Activated CD8-positive, alpha-beta memory T cell treated with anti-CD3 and anti-CD28 coated beads, Interleukin-2, amount 50 U/mL, for 24 hours (primary cell): ENCODE results near the gene DCTN5.
A peak's percentile ranks its signal among the peaks of the same experiment; 100 is the strongest.

Source experiments
- DNase-seq: peaks from one replicate; pipeline ENCODE4 v3.0.0-alpha.2; 2020; ENCODE audit errors: extremely low read depth

The DCTN5 gene

DNA sequence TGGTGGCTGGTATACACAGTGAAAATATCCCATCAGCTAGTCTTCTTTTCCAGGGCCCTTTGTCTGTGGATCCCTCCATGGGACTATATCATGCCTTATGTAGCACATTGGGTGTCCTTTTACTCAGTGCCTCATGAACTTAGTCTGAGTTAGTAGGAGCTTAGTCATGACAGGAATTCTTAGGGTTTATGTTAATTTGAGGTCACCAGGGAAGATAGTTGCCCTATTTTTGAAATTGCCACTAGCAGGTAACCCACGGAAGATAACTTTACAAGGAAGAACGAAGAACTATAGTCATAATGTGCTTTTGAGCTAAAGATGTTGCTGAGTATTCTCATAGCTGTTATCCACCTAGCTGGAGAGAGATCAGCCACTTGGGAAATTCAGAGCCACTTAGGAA lies 22.7 kb downstream of the DCTN5 start:
- DNase-seq, result no peak

DNA sequence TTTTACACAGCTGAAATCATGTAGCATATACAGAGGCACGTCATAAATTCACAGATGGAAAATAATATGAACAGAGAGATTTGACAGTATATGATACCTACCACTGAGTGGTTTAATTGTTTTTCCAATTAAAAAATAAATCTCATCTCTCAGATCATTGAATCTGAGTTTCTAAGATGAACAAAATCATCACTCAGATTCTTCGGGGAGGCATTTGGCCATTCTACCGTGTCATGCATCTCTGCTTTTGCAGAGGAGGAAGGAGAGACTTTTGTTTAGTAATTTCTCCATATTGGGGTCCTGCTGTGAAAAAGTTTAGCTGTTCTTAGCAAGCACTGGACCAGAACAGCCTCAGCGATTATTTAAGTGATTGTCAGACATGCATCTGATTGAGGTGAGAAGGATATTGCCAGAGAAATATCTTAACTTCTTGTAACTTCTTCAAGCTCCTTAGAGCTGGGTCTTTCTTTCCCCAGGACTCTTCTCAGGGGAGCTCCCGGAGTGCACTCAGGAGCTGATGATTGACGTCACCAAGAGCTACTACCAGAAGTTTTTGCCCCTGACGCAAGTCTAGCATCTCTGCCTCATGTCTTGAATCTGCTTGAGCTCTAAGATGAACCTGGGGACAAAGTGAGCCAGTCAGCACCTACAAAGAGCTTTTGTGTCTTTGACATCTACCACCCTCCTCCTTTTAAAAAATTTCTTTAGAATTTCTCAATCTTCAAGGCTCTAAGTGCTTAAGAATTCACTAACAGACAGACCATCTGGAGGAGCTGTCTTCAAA lies 25.5 kb downstream of the DCTN5 start:
- no peak for DNase-seq

DNA sequence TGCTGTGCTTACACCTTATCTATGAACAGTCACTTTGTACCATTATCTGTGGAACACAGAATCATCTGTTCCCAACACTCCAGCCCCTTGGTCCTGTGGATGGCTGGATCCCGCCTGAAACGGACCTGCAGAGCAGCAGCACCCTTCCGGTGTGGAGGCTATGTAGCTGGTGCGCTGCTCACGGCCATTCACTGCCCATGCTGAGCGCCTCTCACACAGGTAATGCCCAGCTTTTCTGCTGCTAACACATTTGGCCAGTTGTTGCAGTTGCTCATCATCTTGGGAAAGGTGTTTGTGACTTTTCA lies 26.0 kb downstream of the DCTN5 start:
- DNase-seq, result no peak

- DNase-seq, result no peak
Measured at GRCh38 chr16:23668225-23668624, 27.0 kb downstream of the DCTN5 start.

DNA sequence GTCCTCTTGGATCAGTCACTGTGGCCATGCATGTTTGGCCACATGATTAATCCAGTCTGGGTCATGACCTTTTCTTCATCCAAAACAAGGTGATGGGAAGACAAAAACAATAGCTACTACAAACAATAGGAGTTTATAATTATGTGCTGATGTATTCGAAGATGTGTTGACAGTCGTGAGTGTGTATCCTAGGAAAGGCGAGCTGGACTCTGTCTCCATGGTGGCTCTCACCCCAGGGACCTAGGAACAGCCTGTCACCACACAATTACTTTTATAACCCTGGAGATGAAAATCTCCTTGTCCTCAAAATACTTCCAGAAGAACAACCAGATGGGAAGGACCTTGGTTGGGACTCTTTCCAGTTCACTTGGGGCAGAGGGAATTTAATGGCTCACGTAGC lies 27.6 kb downstream of the DCTN5 start:
- no peak for DNase-seq

- DNase-seq, result peak; percentile 21
Measured at GRCh38 chr16:23670137-23670776, 29.0 kb downstream of the DCTN5 start.

- DNase-seq, result no peak
Measured at GRCh38 chr16:23673971-23674614, 32.8 kb downstream of the DCTN5 start.

DNA sequence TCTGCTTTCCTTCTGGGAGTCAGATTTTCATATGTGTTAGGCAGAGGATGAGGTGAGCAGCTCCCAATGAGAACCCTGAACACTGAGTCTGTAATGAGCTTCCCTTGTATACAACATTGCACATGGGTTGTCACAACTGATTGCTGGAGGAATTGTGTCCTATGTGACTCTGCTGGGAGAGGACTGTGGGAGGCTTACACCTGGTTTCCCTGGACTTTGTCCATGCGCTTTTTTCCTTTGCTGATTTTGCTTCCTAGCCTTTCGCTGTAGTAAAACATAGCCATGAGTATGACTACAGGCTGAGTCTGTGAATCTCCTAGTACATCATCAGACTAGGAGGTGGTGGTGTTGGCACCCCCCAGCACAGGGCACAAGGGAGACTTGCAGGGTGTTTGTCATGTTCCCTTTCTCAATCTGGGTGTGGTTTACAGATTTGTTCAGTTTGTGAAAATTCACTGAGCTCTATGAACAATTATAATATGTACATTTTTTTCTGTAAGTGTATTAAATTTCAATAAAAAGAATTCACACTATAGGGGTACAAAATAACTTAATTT lies 35.7 kb downstream of the DCTN5 start:
- DNase-seq, result no peak

- peak; percentile 44 for DNase-seq
Measured at GRCh38 chr16:23678430-23679273, 37.4 kb downstream of the DCTN5 start, which contains the start of gene PLK1. Gene PLK1 (plus strand): TSS chr16:23678889. CDS start chr16:23678933, 44 bp downstream.

DNA sequence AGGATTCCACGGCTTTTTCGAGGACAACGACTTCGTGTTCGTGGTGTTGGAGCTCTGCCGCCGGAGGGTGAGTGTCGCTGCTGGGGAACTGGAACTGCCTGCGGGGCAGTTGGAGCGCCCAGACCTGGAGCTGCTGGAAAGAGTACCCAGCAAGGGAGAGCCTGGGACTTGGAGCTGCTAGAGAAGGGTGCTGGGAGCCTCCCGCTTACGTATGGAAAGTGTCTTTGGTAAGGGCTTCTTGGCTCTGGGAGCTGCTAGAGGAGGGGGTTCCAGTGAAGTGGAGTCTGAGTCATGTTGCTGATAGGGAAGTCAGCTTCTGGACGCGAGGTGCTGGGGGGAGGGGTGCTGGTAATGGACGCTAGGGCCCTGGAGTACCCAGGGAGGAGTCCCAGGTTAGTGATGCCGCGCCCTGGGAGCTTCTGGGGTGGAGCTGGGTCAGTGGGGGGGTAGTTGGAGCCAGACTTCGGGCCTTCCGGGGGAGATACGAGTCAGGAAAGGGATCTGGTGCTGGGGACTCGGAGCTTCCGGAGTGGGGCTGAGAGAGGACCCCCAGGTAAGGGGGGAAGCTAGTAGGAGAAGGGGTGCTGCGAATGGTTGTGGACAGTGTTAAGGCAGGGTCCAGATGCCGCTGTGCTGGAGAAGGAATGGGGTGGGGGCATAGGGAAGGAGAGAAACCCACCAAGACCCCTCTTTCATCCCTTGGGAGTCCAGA lies 38.2 kb downstream of the DCTN5 start:
- DNase-seq, result no peak

GRCh38 chr16:23679986-23680336 lies 38.7 kb downstream of the DCTN5 start:
- DNase-seq, result no peak

DNA sequence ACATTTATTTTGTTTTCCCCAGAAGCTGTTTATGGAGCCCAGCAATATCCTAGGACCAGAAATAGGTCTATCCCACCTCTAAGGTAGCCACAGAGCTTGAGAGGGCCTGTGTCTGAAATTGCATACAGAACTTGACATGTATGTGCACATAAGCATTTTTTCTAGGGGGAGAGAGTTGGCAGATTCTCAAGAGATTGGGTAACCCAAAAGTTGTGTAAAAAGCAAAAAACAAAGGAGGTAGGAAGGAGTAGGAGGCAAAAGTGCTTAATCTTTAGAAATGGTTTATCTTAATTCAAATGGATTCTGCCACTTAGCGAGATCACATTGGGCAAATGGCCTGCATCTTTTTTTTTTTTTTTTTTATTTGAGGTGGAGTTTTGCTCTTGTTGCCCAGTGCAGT lies 40.9 kb downstream of the DCTN5 start:
- DNase-seq, result no peak

DNA sequence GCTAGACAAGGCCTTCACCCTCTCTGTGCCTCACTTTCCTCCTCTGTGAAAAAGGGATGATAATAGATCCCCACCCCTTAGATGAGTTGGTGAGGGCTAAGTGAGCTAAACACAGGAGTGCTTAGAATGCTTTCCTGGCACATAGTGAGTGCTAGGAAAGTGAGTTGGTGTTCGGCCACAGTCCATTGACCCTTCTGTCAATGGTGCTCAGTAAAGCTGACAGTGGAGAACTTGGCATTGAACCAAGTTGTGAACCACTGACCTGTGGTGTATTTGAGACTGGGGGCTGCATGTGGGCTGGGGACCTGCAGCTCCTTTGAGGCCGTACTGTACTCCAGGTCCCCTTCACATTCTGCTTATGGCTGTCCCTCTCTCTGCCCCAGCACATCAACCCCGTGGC lies 42.2 kb downstream of the DCTN5 start:
- DNase-seq, result no peak

DNA sequence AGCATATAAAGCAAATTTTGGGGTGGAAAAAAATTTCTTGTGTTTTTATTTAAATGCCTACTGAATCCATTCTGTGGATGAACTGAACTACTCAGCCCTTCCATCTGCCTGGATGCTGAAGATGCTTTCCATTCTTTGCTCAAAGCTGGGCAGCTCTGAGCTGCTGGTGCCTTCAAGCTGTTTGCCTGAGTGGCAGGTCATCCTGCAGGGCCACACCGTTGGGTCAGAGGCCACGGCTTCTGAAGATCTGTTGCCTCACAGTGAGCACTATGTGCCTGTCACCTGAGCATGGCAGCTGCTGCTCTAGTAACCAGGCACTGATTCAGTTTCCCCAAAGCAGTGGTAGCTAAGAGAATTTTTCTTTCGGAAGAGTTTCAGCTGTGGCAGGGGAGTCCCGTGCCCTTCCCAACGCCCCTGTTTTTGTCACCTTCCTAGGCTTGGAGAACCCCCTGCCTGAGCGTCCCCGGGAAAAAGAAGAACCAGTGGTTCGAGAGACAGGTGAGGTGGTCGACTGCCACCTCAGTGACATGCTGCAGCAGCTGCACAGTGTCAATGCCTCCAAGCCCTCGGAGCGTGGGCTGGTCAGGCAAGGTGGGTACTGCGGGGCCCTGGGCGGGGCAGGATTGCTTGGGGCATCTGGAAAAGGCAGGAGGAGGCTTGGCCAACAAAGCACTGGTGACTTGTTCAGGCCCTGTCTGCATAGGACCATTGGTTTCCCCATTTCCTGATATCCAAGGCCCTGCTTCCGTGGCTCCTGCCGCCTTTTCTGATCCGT lies 46.0 kb downstream of the DCTN5 start:
- no peak for DNase-seq

GRCh38 chr16:23689442-23690187 lies 48.3 kb downstream of the DCTN5 start:
- DNase-seq, result no peak

DNA sequence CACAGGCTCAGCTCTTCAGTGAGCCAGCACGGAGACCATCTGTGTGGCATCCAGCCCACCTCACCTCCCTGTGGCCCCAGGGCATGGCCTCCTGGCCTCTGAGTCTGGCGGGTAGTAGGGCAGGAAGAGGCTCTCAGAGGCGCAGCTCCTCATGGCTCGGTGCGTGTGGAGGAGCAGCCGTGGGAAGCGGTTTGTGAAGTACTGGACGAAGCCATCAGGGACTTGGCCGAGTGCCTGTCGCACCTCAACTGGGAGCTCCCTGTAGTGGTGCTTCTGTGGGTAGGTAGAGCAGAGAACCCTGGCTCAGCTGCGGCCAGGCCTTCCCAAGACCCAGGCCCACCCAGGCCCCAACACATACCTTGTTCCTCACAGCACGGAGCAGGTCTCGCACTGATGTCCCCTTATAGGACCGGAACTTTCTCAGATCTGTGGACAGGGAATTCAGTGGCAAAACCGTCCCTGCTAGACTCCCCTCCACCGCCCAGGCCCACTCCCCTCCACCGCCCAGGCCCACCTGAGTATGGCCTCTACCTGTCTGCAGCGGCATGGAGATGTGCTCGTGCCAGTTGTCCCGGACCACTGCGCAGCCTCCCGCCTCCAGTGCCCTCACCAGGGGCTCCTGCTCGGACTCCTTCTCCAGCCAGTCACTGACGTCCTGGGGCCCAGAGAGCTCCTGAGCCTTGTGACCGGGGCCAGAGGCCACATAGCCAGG lies 49.7 kb downstream of the DCTN5 start:
- no peak for DNase-seq

DNA sequence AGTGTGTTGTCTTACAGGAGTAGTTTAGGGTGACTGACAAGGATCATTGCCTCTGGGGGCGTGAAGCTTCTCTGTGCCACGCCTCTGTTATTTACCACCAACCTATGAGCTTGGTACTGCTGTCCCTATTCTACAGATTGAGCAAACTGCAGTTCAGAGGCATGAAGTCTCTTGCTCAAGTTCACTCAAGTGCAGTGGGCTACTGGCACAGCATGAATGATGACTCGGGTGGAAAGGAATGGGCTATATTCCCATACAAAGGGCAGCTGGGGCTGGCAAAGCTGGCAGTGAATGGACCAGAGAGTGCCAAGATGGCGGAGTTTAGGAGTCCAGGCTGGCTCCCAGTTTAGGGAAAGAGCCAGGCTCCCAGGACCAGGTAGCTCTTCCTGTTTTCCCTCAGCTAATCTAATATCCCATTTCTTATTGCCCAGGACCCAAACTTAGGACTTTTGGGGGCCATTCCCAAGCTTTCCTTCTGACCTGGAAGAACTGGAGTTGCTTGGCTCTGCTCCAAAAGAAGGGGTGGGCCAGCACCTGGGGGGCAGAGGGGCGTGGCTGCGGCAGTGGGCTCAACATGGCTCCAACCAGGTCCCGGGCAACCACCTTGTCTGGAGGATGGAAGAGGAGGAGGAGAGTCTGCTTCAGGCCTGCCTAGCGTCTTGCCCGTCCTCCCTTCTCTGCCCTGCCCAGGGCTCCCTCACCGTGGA lies 50.4 kb downstream of the DCTN5 start:
- no peak for DNase-seq

DNA sequence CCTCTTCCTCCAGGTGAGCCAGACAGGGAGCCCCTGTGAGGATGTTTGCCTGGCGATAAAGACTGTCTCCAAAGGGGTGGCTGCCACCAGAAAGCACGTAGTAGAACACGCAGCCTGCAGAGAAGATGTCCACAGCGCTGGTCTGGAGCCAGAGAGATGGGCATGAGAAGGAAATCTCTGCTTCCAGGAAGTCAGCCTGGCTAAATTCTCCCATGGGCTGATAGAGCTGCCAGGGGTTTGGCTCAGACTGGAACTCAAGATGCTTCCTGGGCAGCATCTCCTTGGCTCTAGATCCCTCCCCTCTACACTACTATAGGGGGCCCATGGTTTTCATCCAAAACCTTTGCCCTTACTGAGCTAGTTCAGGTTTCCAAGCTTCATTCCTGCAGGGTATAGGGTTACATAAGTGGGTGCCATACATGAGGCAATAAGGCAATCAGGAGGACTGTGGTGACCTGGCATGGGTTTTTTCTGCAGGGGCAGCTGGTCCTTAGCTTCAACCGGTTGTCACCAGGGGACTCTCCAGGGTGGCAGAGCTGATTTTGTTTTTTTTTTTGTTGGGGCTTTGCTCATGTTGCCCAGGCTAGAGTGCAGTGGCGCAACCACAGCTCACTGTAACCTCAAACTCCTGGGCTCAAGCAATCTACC lies 51.0 kb downstream of the DCTN5 start:
- DNase-seq, result no peak
